HG03045 (cell line): ENCODE data around the gene MYO1B.

Source experiments
- ATAC-seq: cut with Tn5 transposase; IDR thresholded peaks from one replicate; pipeline ENCODE4 v1.9.1; 2021; ENCODE audit warnings: mild to moderate bottlenecking, moderate library complexity; ENCODE audit not compliant: unreplicated experiment

MYO1B gene

DNA sequence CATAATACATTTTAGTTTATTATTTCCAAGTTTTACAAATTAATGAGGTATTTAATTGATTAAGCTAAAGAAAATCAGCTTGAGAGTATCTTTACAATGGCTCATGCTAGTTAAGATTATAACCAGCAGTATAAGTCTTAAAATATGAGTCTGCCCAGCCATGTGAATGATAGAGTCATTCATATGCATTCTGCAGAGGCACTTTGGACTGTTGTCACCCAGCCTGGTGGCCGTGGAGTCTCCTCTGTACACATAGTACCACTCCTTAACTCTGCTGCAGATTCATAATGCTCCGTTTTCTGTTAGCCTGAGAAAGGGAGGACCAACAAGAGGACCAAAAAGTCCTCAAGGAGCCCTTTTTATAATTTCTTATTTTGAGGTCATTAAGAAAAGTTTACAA lies 148.8 kb downstream of the MYO1B start:
- ATAC-seq, result no peak

GRCh38 chr2:191396794-191397193 lies 151.6 kb downstream of the MYO1B start:
- no peak for ATAC-seq

DNA sequence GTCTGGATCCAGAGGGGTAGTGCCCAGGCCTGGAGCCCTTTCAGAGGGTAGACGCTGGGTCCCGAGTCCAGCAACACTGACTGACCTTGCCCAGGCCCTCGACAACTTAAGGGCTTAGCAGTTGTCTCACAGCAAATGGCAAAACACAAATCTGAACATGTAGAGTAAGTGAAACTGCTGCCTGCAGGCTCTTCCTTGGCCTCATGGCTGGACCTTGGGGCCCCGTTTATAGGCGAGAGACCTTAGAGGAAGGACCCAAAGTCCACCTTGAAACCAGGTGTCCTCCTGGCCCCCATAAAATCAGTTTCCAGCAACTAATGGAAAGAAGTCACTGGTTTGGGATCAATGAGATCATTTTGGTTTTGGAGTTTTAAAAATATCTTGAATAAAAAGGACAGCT lies 154.4 kb downstream of the MYO1B start:
- no peak for ATAC-seq

DNA sequence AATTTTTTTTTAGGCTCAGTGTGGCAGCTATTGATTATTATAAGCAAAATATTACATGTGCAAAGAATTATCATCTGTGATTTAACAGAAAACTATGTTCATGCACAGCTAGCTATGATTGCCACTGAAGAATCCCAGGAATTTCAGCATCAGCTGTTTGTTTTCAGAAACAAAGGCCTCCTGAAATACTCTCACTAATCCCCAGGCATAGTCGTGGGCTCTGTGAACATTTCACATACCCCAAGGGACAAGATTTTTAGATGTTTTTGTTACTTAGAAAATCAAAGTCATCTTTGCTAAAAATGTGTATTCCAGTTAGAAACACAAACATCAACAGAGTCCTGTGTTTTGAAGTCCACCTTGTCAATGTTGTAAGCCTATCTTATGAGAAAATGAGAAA lies 156.1 kb downstream of the MYO1B start:
- ATAC-seq, result no peak

DNA sequence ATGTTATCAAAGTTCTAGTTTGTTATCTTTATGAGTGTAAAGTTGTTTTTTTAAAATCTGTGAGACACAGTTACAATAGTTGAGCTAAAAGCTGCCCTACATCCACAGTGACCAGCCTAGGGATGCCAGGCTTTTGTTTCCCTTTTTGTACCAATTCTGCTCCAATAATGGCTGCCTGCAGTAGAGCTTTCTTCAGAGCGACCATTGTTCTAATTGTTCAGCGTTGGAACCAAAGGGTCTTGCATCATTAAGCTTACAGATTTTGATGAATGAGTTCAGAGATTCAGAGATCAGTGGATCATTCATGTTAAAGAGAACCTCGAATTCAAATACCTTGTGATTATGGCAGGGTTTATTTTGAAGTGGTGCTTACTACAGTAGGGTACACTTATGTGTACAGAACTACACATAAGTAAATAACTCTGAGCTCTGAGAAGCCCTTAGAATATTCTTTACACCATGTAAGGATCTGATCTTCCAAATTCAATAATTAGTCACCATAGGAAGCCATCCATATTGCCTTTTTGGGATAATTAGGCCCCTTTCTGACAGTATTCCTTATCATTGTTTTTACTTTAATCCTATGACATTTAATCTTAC lies 157.9 kb downstream of the MYO1B start:
- ATAC-seq, result no peak

DNA sequence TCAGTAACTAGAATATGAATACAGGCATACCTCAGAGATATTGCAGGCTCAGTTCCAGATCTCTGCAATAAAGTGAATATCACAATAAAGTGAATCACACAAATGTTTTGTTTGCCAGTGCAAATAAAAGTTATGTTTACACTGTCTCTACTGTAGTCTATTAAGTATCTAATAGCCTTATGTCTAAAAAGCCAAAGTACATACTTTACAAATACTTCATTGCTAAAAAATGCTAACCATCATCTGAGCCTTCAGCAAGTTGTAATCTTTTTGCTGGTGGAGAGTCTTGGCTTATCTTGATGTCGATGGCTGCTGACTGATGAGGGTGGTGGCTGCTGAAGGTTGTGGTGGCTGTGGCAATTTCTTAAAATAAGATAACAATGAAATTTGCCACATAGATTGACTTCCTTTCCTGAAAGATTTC lies 159.4 kb downstream of the MYO1B start:
- no peak for ATAC-seq

GRCh38 chr2:191405546-191405945 lies 160.3 kb downstream of the MYO1B start:
- no peak for ATAC-seq

DNA sequence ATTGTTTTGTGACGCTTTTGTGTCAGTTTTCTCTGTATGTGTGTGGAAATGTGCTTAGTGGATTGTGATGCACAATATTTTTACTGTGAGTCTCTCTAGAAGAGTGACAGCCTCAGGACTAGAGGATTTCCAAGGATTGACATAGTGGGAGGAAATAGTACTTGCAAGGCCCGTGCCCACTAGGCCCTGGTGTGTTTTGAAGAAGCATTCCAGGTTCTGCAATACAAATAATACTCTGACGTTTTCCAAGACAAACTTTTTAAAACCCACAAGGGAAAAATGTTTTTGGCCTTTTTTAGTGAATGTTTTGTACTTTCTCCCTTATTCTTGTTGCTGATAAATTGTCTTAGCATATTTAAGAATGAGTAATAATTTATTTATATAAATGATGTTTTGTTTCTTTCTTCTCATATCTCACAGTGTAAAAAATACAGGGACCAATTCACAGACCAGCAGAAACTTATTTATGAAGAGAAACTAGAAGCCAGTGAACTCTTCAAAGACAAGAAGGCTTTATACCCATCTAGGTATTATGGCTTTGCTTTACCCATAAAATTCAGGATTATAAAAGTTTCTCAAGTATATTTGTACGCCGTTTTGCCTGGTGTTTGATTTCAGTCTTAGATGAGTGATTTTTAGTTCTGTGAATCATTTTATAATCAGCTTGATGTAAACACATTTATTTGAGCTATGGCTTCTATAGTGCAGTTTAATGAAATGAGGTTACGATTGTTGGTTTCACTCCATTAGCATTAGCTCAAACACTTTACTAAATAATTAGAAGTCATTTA lies 165.6 kb downstream of the MYO1B start:
- no peak for ATAC-seq

- ATAC-seq, result no peak
Observed at GRCh38 chr2:191411472-191411871, 166.3 kb downstream of the MYO1B start.

- ATAC-seq, result no peak
Observed at GRCh38 chr2:191412353-191412752, 167.1 kb downstream of the MYO1B start.

DNA sequence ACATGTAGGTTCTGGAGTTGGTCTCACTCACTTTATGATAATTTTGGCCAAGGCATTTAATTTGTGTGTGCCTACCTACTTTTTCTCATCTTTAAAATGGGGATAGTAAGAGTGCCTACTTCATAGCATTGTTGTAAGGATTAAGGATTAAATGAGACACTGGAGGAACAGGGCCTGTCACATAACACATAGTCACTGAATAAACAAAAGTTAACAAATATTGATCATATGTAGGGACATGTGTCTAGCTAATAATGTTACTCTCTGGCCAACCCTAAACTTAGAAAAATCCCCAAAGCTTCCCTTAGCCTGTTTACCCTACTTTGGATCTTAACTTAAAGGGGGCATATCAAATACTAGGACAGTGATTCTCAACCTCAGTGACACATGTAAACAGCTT lies 169.9 kb downstream of the MYO1B start:
- no peak for ATAC-seq

- no peak for ATAC-seq
Observed at GRCh38 chr2:191415858-191416257, 170.7 kb downstream of the MYO1B start.

DNA sequence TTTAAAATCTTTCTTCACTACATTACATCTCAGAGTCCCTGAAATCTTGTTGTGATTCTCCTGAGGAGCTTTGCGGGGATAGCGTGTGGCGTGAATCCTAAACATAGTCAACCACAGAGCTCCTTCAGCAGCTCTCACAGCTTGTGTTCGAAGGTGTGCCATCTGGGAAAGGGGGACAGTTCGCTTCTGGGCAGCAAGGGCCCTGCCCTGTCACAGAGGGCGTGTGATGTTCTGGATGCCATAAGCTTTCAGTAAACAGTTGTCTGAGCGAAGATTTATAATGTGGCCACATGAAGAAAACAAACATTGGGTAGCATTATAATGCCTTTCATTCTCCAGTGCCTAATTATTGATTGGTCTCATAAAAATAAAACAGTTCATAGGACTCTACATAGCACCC lies 172.5 kb downstream of the MYO1B start:
- no peak for ATAC-seq

DNA sequence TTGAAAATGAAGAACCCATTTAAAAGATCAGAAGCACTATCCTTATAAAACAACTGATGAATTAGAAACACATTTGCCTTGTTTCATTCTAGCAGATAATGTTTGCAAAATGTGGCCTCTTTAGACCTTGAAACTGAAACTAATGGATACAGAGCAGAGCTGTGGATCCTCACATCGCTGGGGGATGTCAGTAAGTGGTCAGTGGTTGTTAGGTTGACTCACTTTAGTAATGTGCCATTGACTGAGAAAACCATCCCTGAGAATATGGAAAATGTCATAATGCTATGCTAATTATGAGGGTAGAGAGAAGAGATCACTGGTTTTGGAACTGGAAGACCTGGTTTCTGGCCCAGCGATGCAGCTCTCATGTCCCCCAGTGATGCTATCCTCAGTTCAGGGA lies 176.7 kb downstream of the MYO1B start:
- no peak for ATAC-seq

GRCh38 chr2:191427031-191427430 lies 181.8 kb downstream of the MYO1B start:
- ATAC-seq, result no peak

DNA sequence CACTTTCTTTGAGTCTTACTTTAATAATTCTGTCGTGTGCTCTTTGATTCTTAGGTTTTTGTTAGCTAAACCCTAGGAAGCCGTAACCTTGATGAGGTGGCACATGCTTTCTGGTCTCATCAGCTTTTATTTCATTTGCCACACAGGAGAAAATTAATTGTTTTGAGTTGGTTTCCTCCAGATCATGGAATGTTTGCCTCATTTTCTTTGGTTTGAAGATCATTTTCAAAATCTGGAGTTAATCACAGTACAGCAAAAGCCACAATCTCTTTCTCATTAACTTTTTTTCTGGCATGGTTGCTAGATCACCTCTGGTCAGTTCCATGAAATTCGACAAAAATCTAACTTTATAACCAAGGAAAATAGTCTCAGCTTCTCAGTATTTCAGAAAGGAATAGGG lies 182.9 kb downstream of the MYO1B start:
- ATAC-seq, result no peak

DNA sequence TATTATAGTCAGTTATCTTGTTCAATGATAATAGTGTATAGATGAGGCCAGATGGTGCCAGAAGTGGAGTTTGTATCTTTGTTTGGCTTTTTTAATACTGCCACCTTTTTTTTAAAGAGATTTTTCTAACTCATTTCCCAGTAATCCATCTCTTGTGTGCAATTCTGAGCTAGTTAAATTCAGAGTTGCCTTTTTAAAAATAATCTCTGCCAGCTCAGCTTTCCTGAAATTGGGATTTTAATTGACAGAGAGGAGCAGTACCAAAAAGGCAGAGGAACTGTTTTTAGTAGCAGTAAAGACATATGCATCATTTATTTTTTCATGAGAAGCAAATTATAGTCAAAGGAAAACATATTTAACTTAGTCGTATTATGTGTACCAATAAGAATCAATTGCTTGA lies 185.3 kb downstream of the MYO1B start:
- no peak for ATAC-seq

- ATAC-seq, result no peak
Observed at GRCh38 chr2:191432121-191432520, 186.9 kb downstream of the MYO1B start.

DNA sequence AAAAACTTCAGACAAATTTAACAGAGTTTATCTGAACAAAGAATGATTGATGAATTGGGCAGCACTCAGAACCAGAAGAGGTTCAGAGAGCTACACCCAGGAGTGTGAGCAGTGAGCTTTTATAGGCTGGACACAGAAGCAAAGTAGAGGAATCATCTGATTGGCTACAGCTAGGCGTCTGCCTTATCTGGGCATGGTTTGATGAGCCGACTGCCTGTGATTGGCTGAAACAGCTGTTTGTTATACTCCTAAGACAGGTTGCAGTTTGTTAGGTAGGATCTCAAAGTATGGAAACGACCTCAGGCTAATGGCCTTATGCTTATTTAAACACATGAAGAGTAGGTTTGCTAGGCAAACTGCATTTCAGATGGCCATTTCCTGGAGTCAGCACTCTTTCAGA lies 188.9 kb downstream of the MYO1B start:
- no peak for ATAC-seq

- no peak for ATAC-seq
Observed at GRCh38 chr2:191435141-191435540, 189.9 kb downstream of the MYO1B start.

- no peak for ATAC-seq
Observed at GRCh38 chr2:191436368-191437055, 191.3 kb downstream of the MYO1B start.

DNA sequence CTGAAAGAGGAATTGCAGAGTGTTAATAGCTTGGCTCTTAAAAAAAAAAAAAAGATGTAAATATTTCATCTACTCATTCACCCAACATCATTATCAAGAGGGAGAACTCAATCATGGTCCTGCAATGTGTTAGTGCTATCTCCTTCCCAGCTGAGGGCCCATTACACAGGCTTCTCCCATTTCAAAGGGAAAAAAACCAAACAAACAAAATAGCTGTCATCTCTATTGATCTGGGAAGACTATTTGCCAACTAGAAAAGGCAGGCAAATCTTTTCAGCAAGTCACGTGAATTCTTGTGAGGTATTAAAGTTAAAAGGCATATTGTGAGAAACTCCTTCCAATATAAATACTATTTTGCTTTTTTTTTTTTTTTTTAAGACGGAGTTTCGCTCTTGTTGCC lies 194.3 kb downstream of the MYO1B start:
- ATAC-seq, result no peak
